Keratinocyte (primary cell): ENCODE results near the gene FRAS1.

Experiments used
- CTCF ChIP-seq, 3 experiments: IDR thresholded peaks in 1 of 3; conservative IDR thresholded peaks in 1 of 3; optimal IDR thresholded peaks in 1 of 3; 2 replicates in 2 of 3; 3 replicates in 1 of 3; pipeline versions ENCODE3 to v1.5.1; 2011; ENCODE audit warnings: low read length in 3 of 3, mild to moderate bottlenecking in 3 of 3, moderate library complexity in 2 of 3, control low read depth in 1 of 3, inconsistent platforms in 1 of 3; ENCODE audit not compliant: insufficient read depth in 2 of 3; ENCODE audit errors: extremely low read depth in 1 of 3
- EZH2 ChIP-seq: IDR thresholded peaks from one replicate; pipeline ENCODE4 v1.6.1; 2012; ENCODE audit warnings: inconsistent platforms, mild to moderate bottlenecking, low read length, moderate library complexity

- TF ChIP-seq CTCF (optimal IDR thresholded peaks at IDR 0.05 in 1 of 3, IDR thresholded peaks at IDR 0.05 in 1 of 3, conservative IDR thresholded peaks at IDR 0.05 in 1 of 3; ENCODE audit: extremely low read depth in 1 of 3, insufficient read depth in 2 of 3, low read length in 3 of 3): no peak
- no peak for TF ChIP-seq EZH2
Observed at GRCh38 chr4:78313754-78314120, 256.6 kb downstream of the FRAS1 start.
